Stimulated activated CD4-positive, alpha-beta T cell treated with anti-CD3 and anti-CD28 coated beads, TNF-alpha, amount 100 ng/mL, for 1 hour (primary cell): ENCODE data around the gene RPL27A.
"Not testable (repeated sequence)": the region's sequence is repeated elsewhere in the genome, so short reads cannot be mapped to it uniquely, and the experiment has no call there.

Source experiments
- DNase-seq, 3 donors: peaks; one replicate each; pipeline ENCODE4 v3.0.0-alpha.2; 2020; ENCODE audit warnings: low read depth in 3 of 3, low spot score in 1 of 3

Gene RPL27A

GRCh38 chr11:8682303-8683114 lies at the start of gene RPL27A, which contains the start of gene TRIM66:
RPL27A (plus strand) TSS chr11:8682792; CDS start chr11:8682814, 22 bp downstream.
TRIM66 (minus strand) TSS chr11:8682665; CDS start chr11:8672274, 10,391 bp downstream.
- DNase-seq = peak; percentile 96 to 99 (median 97)

DNA sequence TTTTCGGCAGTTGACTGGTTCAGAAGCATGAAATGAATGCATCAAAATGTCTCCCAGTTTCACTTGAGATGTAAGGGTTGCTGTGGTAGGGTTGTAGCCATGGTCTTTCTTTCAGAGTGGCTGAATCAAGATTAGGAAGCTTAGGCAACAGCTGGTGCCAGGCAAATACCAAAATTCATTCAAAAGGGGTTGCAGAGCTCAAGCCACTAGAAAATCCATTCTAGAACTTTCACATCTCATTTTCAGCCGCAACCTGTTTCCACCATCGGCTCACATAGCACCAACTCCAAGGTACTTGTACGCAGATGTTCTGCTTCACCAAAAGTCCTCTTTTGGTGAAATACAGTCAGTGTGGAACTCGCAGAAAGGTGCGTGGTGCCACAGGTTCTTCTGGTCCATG lies 48.1 kb upstream of the RPL27A start:
- no peak for DNase-seq

DNA sequence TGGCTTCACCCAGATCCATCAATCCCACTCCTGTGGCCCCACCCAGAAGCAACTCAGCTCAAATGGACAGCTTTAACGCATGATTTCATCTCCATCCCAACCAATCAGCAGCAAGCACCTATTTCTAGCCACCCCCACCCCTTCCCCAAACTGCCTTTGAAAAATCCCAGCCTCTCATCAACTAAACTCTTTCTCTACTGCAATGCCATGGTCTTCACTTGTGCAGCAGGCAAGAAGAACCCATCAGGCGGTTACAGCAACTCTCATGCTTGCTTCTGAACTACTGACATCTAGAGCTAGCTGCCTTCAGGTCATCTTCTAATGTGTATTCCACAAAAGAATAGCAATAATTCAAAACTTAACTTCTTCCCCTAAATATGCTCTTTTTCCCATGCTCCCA lies 46.5 kb upstream of the RPL27A start:
- DNase-seq = no peak

- no peak for DNase-seq
Measured at GRCh38 chr11:8638300-8638699, 44.3 kb upstream of the RPL27A start.

DNA sequence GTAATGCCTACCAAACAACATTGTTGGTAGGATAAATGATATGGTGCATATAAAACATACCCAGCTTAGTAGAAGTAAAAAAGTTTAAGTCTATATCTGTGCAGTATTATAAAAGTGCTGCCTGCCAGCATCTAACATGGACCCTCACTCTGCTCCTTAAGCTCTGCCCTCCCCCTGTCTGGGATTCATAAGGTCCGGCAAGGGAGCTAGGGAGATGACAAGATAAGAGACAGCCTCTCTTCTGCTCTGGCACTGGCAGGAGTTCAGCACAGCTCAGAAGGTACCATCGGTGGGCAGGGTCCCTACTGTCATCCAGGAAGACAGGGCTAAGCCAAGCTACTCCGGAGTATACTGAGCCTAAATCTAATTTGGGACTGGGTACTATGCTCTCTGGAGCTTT lies 42.9 kb upstream of the RPL27A start:
- no peak for DNase-seq

GRCh38 chr11:8640267-8640906 lies 42.2 kb upstream of the RPL27A start:
- no peak for DNase-seq

DNA sequence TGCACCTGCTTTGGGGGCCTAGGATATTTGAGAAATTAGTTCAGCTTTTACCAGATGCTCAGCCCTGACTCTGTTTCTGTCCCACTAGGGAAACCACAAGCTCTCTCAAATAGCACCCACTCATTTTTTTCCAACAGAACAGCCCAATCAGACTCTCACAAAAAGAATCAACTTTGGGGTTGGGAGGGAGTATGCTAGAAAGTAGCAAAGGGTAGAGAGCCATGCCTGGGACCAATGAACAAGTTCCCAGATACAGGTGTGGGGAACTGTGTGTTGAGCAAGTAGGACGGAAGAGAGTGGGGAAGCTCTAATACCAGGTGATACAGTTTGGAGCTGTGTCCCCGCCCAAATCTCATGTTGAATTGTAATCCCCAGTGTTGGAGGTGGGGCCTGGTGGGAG lies 41.3 kb upstream of the RPL27A start:
- no peak for DNase-seq

DNA sequence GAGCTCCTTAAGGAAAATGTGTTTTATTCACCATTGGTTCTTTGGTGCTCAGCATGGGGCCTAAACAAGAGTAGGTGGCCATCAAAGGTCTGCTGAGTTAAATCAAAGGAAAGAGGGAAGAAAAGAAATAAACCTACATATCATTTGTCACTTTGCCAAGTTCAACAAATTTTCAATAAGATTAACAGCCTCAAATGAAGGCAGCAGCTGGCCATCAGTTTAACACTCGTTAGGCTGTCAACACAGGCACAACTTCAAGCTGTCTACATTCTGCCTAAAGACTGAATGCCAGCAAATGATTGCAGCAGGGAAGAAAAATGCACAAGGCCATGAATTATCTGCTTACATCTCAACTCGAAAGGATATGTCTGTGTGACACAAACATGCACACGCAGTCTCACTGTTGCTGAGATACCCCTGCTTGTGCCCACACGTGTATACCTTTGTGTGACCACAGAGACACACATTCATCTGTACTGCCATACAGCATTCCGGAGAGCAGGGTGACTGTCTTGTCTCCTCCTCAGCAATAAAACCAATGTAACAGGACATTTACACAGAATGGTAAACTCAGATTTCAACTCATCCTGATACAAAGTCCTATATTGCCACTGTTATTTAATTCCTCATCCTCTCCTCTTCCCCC lies 40.3 kb upstream of the RPL27A start:
- no peak for DNase-seq

DNA sequence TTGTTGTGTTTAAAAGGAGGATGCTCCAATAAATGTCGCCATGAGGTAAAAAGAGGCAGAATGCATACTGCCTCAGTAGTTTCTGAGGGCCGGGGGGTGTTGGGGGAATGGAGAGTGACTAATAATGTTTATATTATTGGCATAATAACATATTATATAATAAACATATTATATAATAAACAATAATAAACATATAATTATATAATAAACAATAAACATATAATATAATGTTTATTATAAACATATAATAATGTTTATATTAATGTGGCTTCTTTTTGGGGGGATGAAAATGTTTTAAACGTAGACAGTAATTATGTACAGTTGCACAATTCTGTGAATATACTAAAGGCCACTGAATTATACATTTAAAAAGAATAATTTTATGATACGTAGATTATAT lies 35.7 kb upstream of the RPL27A start:
- DNase-seq = no peak

DNA sequence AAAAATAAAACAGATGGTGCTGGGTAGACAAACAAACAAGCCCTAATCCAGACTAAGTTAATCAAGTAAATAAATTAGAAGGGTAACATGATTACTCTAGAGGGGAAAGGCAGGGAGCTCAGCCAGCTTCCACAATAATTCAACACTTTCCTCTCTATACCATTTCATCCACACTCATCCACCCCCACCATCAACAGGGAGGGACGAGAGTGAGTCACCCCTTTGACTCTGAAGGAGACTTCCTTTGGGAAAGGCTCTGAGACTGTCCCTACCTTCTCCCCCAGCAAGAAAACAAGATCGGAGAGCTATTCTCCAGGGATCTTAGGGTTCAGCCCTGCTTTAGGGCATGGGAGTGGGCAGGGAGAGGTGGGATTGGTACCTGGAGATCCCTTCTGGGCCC lies 33.2 kb upstream of the RPL27A start:
- no peak for DNase-seq

DNA sequence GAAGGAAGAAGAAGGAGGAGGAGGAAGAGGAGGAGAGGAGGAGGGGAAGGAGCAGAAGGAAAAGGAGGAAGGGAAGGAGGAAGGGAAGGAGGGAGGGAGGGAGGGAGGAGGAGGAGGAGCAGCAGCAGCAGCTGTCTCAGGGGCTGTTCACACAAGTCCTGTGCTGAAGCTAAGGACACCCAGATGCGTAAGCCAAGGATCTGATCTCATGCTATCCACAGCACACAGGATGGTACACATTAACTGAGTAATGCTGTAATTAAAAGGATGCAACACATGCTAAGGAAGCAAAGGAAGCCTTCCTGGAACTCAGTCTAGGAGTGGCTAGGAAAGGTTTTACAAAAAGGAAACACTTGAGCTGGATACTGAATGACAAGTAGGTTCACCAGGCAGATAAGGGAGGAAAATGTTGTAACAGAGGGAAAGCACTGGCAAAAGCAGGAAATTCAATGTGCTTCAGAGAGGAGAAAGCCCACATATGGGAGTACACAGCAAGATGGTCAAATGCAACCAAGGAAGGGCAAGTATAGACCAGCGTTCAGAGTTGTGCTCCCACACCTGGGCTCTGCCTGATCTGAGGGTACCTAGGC lies 32.1 kb upstream of the RPL27A start:
- DNase-seq = no peak

GRCh38 chr11:8652140-8652539 lies 30.5 kb upstream of the RPL27A start:
- DNase-seq = no peak

GRCh38 chr11:8654503-8654902 lies 28.1 kb upstream of the RPL27A start:
- no peak for DNase-seq

DNA sequence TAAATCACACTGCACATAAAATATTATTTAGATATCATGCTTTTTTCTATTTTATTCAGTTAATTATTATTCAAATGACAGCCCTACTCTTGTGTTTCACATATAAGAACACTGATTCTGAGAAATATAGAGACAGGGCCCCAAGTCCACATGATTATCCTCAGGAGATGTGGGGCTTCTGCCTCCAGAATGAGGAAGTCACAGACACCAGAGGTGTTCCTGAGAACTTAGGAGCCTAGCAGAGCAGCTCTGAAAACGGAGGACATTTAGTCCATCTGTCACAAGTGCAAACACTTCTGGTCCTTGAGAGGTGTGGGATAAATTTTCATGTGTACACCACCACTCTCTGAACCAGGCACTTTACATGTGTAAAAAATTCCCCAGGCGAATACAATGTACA lies 26.3 kb upstream of the RPL27A start:
- no peak for DNase-seq

GRCh38 chr11:8658321-8659057 lies 24.1 kb upstream of the RPL27A start:
- no peak for DNase-seq

DNA sequence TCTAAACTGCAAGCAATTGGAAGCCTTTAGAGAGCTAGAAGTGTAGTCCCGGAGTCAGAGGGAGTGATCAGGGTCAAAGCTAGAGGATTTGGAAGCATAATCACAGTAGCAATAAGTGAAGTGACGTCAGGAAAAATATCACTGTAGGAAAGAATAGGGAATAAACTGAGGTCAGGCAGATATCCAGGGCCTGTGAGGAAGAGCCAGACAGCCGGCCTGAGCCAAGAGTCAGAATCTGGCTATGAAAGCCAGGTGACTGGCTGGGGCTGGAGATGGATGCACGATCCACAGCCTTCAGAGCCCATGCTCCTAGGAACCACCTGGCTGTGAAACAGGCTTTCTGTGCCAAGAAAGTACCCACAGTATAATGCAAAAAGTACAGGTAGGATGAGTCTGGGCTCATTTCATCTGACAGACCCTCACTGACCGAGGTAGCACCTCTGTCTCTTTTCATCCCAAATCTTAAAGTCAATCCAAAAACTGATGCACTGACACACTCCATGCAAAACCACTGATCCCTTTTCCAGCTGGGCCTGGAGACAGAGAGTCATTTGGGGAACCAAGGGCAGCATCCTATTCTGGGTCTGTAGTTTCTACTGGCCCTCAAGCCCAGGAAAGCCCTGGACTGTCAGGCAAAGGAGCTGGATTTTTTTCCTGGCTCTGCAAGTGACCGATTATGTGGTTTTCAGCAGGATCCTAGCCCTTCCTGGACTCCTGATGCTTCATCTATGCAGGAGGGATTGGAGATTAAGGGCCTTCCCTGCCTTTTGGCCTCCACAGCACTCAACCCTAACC lies 21.4 kb upstream of the RPL27A start:
- no peak for DNase-seq

GRCh38 chr11:8665222-8665621 lies 17.4 kb upstream of the RPL27A start:
- DNase-seq = no peak

DNA sequence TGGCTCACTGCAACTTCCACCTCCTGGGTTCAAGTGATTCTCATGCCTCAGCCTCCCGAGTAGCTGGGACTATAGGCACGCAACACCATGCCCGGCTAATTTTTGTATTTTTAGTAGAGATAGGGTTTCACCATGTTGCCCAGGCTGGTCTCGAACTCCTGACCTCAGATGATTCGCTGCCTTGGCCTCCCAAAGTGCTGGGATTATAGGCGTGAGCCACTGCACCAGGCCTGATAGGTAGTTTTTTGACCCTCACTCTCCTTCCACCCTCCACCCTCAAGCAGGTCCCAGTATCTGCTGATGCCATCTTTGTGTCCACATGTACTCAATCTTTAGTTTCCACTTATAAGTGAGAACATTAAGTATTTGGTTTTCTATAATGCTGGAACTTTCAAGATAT lies 12.5 kb upstream of the RPL27A start:
- not testable (repeated sequence) for DNase-seq

DNA sequence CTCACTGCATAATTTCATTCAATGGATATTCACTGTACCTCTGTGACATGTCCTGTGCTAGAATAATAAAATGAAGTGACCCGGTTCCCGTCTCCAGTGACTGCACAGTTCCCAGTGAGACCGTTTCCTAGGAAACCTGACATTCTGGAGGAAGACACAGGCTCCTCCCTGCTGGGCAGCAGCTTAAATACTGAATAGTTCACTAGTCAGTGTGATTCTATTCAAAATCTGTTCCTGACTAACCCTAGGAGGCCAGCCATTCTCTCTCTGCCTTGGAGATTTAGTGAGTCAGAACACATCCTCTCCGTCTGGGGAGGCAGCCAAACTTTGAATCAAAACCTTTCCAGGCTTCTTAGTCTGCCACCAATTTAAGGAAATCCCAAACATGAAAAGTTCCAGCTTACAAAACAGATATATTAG lies 11.4 kb upstream of the RPL27A start:
- no peak for DNase-seq

DNA sequence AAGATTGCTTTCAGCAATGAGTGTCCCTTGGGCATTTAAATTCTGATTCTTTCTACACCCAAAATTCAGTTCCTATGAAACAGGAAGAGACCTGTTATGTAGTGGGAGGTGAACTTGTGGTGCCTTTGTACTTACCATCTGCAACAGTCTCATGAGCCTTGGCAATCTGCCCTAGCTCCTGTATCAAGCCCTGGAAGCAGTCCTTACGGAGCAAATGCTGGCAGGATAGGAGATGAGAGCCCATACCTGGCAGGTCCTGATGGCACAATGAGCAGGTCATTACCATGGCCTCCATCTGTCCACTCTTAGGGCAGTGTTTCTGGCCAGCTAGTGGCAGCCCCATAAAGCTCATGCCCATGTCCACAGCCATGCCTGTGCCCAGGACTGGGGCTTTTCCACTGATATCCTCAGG lies 10.9 kb upstream of the RPL27A start:
- no peak for DNase-seq
